Skeletal muscle tissue (tissue), 4 donors: ENCODE measurements around the gene RAPGEF4. TPM values are rescaled to one million over a fixed set of nuclear protein-coding genes. Genes with fewer than 3 reads are reported as not detected.

ENCODE experiments used
- H3K27ac ChIP-seq: one replicate; pipeline ENCODE4 v1.7.0; 2013; ENCODE audit warnings: mild to moderate bottlenecking, low read depth, low read length, inconsistent platforms
- H3K27me3 ChIP-seq, 3 donors: one replicate each; pipeline ENCODE4 v1.7.0; 2013; ENCODE audit warnings: low read length in 3 of 3; ENCODE audit not compliant: control insufficient read depth in 3 of 3, insufficient read depth in 3 of 3
- H3K36me3 ChIP-seq, 3 donors: one replicate each; pipeline ENCODE4 v1.7.0; 2013; ENCODE audit warnings: low read length in 3 of 3; ENCODE audit not compliant: control insufficient read depth in 3 of 3, insufficient read depth in 3 of 3
- H3K4me1 ChIP-seq, 3 donors: one replicate each; pipeline ENCODE4 v1.7.0; 2013; ENCODE audit warnings: low read length in 3 of 3, mild to moderate bottlenecking in 3 of 3; ENCODE audit not compliant: control insufficient read depth in 3 of 3, insufficient read depth in 3 of 3
- H3K4me3 ChIP-seq, 3 donors: one replicate each; pipeline ENCODE4 v1.7.0; 2013; ENCODE audit warnings: low read length in 3 of 3
- H3K9ac ChIP-seq, 3 donors: one replicate each; pipeline ENCODE4 v1.7.0; 2013; ENCODE audit warnings: low read length in 3 of 3, mild to moderate bottlenecking in 3 of 3, moderate library complexity in 2 of 3, low read depth in 1 of 3
- H3K9me3 ChIP-seq, 3 donors: one replicate each; pipeline ENCODE4 v1.7.0; 2013; ENCODE audit warnings: low read length in 3 of 3; ENCODE audit not compliant: control insufficient read depth in 3 of 3
- total RNA-seq: library from RNA; depleted of rRNA; stranded (reverse); fragments of >200 nt; gene quantifications from one replicate; pipeline ENCODE4 v1.2.3, GENCODE V29; 2014
- donor health status: Osteomylitis.

Gene RAPGEF4
- total RNA-seq, 1 donor from 2014 or later, result 5.7 TPM

DNA sequence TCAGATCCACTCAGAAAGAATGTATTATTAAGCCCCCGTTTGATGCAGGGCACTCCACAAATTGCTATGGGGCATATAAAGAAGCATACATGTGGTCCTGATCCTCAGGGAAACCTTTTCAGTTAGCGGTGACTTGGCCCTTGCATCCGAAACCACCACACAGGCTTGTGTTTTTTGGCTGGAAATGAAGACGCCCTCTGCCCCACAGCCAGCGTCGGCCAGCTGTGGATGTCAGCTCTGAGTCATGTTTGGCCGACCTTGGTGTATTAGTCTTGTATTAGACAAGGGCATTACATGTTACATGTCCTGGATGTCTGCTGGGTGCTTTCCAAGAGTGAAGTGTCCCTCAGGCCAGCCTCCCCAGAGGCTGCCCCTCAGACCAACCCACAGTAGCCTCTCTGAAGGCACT lies 232.4 kb downstream of the RAPGEF4 start:
- Histone ChIP-seq H3K4me1 (peaks cover 14 to 21% (median 21%) of the 10 kb centered on the region in 3 donors), H3K4me3 (no peak overlapping the region), H3K36me3 (no peaks in the 10 kb centered on the region), H3K9me3 (no peaks in the 10 kb centered on the region), H3K9ac (no peak overlapping the region), H3K27me3 (no peaks in the 10 kb centered on the region), H3K27ac (peak overlapping the region; percentile 24)

DNA sequence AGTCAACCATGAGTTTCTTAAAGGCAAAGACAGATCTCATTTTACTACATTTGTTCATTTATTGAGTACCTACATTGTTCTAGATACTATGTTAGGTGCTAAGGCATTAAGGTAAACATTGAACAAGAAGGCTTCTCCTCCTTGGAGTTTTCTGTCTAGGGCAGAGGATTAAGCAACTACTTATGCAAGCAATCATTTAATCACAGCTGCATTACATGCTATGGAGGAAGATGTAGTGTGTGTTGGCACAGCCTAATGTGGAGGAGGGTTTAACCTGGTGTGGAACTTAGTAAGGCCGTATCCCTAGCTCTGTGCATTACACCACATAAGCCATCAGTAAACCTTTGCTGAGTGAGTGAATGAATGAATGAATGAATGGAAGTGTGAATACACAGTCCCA lies 233.5 kb downstream of the RAPGEF4 start:
- peaks cover 14 to 21% (median 21%) of the 10 kb centered on the region in 3 donors for H3K4me1 ChIP-seq

DNA sequence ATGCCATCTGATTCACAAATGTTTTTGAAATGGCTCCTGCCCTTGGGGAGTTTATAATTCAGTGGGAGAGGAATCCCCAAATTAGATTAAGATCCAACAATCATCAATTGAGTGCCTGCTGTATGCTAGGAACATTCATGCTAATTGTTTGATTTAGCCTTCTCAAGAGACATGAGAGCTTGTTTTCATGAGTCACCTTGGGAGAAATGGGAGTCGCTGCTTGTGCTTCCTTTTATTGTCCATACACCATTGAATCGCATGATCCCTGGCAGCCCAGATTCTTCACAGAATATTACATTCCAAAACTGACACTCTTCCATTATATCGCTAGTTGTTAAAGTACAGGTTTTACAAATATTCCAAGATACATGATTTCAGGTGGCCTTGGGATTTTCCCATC lies 234.0 kb downstream of the RAPGEF4 start:
- H3K4me3 ChIP-seq, result no peak overlapping the region
- no peak overlapping the region for H3K27ac ChIP-seq
- peaks cover 14 to 21% (median 21%) of the 10 kb centered on the region in 3 donors for H3K4me1 ChIP-seq

More for the DNA sequence above, 233.5 kb downstream of the RAPGEF4 start:
- H3K9ac ChIP-seq, result no peak overlapping the region
- no peak overlapping the region for H3K4me3 ChIP-seq
- H3K9me3 ChIP-seq, result no peaks in the 10 kb centered on the region
- no peaks in the 10 kb centered on the region for H3K36me3 ChIP-seq
- H3K27ac ChIP-seq, result no peak overlapping the region
- H3K27me3 ChIP-seq, result no peaks in the 10 kb centered on the region

DNA sequence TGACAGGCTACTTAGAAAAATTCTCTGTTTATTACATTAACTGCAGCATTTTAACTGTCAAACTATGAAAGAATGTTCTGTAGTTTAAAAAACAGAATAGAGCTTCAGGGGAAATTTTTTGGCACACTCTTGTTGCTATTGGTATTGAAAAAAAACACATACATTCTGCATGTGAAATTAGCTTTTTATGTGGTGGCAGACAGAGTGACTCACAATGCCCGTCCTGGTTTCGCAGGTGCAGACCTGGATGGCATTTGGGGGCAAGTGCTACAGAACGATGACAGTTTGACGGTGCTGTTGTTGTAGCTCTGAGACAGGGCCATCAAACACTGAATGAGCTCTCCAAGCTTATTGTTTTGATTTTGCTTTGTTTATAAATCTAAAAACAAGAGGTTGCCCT lies 235.0 kb downstream of the RAPGEF4 start:
- Histone ChIP-seq H3K36me3 (no peaks in the 10 kb centered on the region), H3K27me3 (no peaks in the 10 kb centered on the region), H3K4me1 (peaks cover 14 to 21% (median 21%) of the 10 kb centered on the region in 3 donors), H3K9ac (no peak overlapping the region), H3K4me3 (no peak overlapping the region), H3K27ac (no peak overlapping the region), H3K9me3 (no peaks in the 10 kb centered on the region)

More for the DNA sequence above, 234.0 kb downstream of the RAPGEF4 start:
- Histone ChIP-seq H3K36me3 (no peaks in the 10 kb centered on the region), H3K27me3 (no peaks in the 10 kb centered on the region), H3K9me3 (no peaks in the 10 kb centered on the region), H3K9ac (no peak overlapping the region)

DNA sequence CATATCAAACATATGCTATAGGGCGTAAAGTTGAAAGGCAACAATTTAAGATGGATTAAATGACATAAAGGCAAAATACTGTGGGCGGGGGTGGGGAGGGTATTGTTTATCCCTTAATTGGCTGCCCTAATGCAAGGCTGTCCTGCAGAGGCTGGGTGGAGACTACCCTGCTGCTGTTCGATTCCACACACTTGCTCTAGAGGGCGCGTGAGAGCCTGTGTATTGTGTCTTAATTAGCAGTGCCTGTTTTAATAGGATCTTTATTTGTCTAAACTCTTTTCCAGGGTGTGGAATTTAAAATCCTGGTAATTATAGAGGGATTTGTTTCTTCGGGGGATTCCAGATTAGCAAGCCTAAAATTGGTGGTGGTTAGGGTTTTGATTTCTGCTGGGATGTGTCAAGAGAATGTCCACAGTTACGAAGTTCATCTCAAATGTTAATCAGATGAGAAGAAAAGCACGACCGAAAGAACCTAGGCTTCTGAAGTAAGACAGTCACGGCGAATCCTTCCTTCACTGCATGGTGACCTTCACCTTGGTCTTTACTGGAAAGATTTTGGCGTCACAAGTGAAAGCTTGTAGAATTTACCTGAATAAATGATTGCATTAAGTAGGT lies 236.5 kb downstream of the RAPGEF4 start:
- H3K4me1 ChIP-seq, result peaks cover 13 to 18% (median 18%) of the 10 kb centered on the region in 3 donors
- no peaks in the 10 kb centered on the region for H3K36me3 ChIP-seq
- H3K9me3 ChIP-seq, result no peaks in the 10 kb centered on the region
- H3K4me3 ChIP-seq, result no peak overlapping the region
- H3K27ac ChIP-seq, result no peak overlapping the region
- H3K27me3 ChIP-seq, result no peaks in the 10 kb centered on the region
- no peak overlapping the region for H3K9ac ChIP-seq

DNA sequence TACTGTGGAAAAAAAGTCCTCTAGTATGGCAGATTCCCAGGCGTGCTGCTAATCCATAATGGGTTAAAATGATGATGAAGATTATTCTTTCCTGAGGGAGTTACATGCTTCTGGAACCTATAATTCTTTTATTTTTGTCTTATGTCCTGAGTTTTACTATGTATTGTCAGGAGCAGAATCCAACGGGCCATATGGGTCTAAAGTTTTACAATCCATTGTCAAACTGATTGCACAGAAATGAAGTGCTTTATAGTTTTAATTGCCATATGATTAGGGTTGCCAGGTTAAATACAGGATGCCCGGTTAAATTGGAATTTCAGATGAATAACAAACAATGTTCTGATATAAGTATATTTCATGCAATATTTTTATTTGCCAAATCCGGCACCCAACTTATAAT lies 239.1 kb downstream of the RAPGEF4 start:
- Histone ChIP-seq H3K9me3 (no peaks in the 10 kb centered on the region), H3K36me3 (no peaks in the 10 kb centered on the region), H3K27me3 (no peaks in the 10 kb centered on the region), H3K9ac (no peak overlapping the region), H3K27ac (no peak overlapping the region), H3K4me3 (no peak overlapping the region), H3K4me1 (peaks cover 5 to 7% (median 6%) of the 10 kb centered on the region in 3 donors)

DNA sequence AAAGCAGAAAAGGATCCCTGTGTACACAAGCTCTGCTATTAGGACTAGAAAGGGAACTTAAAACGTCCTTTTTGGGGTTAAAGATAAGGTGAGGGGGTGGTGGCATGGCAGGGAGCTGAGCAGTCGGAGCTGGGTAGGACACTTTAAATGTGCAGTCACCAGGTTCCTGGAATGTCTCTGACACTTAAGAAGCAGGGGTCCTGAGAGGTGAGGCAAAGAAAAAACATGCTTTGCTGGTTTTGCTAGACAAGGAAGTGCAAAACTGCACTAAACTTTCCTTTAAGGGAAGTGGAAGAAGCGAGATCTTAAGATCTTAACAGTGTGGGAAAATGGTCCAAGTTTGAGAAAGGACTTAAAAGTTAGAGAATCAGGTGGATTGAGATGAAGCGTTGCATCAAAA lies 240.5 kb downstream of the RAPGEF4 start:
- Histone ChIP-seq H3K27ac (no peak overlapping the region), H3K9ac (no peak overlapping the region), H3K36me3 (no peaks in the 10 kb centered on the region), H3K27me3 (no peaks in the 10 kb centered on the region), H3K9me3 (no peaks in the 10 kb centered on the region), H3K4me3 (no peak overlapping the region), H3K4me1 (peaks cover 5 to 7% (median 6%) of the 10 kb centered on the region in 3 donors)

DNA sequence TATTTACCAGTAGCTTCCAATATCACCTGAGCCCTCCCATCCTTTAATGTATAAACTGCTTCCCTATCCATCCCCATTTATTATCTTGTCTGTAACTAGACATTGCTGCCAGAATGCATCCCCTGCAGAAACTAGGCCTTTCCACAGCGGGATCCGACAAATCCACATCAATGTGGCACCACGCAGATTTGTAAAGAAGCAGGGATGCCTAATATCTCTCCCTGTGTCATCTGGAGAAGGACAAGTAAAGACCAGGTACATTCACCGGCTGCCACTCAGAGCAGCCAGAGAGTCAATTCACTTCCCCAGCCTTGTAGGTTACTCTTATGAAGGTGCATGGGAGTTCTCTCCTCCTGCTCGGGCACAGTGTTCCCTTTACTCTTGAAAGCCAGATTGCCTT lies 241.2 kb downstream of the RAPGEF4 start:
- Histone ChIP-seq H3K4me1 (peaks cover 5 to 7% (median 6%) of the 10 kb centered on the region in 3 donors), H3K27me3 (no peaks in the 10 kb centered on the region), H3K4me3 (no peak overlapping the region), H3K9me3 (no peaks in the 10 kb centered on the region), H3K27ac (no peak overlapping the region), H3K36me3 (no peaks in the 10 kb centered on the region), H3K9ac (no peak overlapping the region)

DNA sequence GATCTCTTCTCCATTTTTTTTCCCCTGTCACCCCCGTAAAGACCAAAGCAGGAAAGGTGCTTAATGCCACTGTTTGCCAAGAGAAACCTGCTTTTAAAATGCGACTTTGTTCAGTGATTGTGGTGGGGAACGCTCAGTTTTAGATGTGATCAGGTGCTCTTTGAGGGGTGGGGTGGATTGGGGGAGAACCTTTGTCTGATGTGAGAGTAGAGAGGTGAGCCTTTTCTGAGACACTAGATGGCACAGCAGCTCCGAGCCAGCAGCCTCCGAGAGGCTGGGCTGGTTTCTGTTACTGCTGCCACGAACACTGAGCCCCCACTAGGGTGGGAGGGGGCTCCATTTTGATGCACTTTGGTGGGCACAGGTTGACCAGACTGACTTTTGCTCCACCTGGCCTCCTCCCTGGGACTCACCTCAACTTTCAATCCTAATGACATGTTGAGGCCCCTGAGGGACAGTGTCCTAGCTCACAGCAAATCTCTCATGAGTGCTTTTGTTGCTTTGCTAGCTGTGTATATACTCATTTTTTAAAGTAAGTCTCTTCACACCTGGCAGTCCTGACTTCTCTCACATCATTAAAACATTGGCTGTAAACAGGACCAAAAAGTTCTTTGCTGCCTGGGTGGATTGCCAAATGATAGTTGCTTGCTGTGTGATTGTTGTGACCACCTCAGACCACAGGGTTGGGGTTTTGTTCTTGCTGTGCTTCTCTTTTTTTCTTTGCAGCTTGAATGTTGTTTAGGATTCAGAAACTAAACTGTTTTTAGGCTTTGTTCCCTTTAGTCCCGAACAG lies 241.8 kb downstream of the RAPGEF4 start:
- Histone ChIP-seq H3K4me3 (no peak overlapping the region), H3K4me1 (peaks cover 5 to 6% (median 5%) of the 10 kb centered on the region in 3 donors), H3K9ac (peak overlapping the region in 1 of 3 donors; percentile 21), H3K27ac (no peak overlapping the region), H3K36me3 (no peaks in the 10 kb centered on the region), H3K27me3 (no peaks in the 10 kb centered on the region), H3K9me3 (no peaks in the 10 kb centered on the region)

DNA sequence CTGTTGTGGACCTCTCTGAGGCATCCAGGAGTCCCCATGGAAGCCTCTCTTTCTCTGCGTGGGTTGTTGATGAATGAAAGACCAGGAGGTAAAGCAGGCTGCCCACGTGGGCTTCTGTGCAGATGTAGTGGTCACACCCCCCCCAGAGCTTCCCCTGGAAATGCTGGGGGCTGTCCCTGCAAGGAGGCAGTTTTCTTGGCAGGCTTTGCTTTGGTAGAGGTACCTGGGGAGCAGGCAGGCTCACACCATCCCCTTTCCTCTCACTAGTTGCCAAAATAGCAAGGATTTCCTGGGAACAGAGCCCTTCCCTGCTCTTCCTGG lies 242.4 kb downstream of the RAPGEF4 start:
- Histone ChIP-seq H3K4me3 (no peak overlapping the region), H3K27me3 (no peaks in the 10 kb centered on the region)

More for the DNA sequence above, 242.4 kb downstream of the RAPGEF4 start:
- H3K4me1 ChIP-seq, result peaks cover 4 to 6% (median 5%) of the 10 kb centered on the region in 3 donors
- H3K9me3 ChIP-seq, result no peaks in the 10 kb centered on the region
- H3K27ac ChIP-seq, result no peak overlapping the region
- peak overlapping the region in 1 of 3 donors; percentile 21 for H3K9ac ChIP-seq
- H3K36me3 ChIP-seq, result no peaks in the 10 kb centered on the region
